Measurements from ENCODE around the gene CYBC1. TPM values are rescaled to one million over a fixed set of nuclear protein-coding genes. Genes with fewer than 3 reads are reported as not detected.

Gene CYBC1
- total and polyA plus RNA-seq, 2 of the 8 experiments (the other 6 are each of a cell fraction or from before 2014, with no cell fraction given) = 74.6 to 81.4 TPM

- no peak overlapping the region for H4K91ac ChIP-seq (replicated peaks; ENCODE audit: insufficient read length, low read length)
- no peak overlapping the region for H3K4ac ChIP-seq (replicated peaks; ENCODE audit: insufficient read length, low read depth, low read length)
- H4K20me1 ChIP-seq (replicated peaks in 1 of 2; ENCODE audit: control insufficient read depth in 1 of 2, insufficient read depth in 2 of 2, low read length in 2 of 2) = peaks cover 0 to 4% of the 10 kb centered on the region in 2 experiments
- H3K56ac ChIP-seq (replicated peaks; ENCODE audit: insufficient read length, low read depth, low read length) = no peak overlapping the region
- H3K9ac ChIP-seq (replicated peaks in 1 of 4; ENCODE audit: extremely low read depth in 1 of 4, low read depth in 3 of 4, low read length in 3 of 4) = no peak overlapping the region
- no peak for FAIRE-seq
- H4K8ac ChIP-seq (ENCODE audit: extremely low read depth, insufficient read depth, low read length) = no peak overlapping the region
- no peaks in the 10 kb centered on the region for H3K9me3 ChIP-seq (ENCODE audit: insufficient read depth in 2 of 2, low read depth in 1 of 2, low read length in 1 of 2)
- no peak overlapping the region for H2AK5ac ChIP-seq (ENCODE audit: low read depth, low read length)
- H2BK15ac ChIP-seq (ENCODE audit: low read length) = no peak overlapping the region
- H3K4me2 ChIP-seq (ENCODE audit: insufficient read depth in 1 of 2, low read depth in 2 of 2, low read length in 2 of 2) = no peak overlapping the region
- no peak for TF ChIP-seq SIRT6 (IDR thresholded peaks at IDR 0.05; ENCODE audit: low read length)
- TF ChIP-seq SP4 (IDR thresholded peaks at IDR 0.05; ENCODE audit: low read length) = no peak
- TF ChIP-seq TBP (IDR thresholded peaks at IDR 0.05; ENCODE audit: low read depth, low read length) = no peak
- TF ChIP-seq KDM5A (IDR thresholded peaks at IDR 0.05; ENCODE audit: low read length) = no peak
- TF ChIP-seq ATF3 (IDR thresholded peaks at IDR 0.05; ENCODE audit: insufficient read depth, low read depth, low read length) = no peak
- no peak overlapping the region for H3K18ac ChIP-seq (ENCODE audit: extremely low read depth, low read length)
- no peak overlapping the region for H3K4me3 ChIP-seq (ENCODE audit: extremely low read depth in 1 of 4, insufficient read depth in 2 of 4, low read depth in 3 of 4, low read length in 4 of 4)
- no peak overlapping the region for H3K27ac ChIP-seq (ENCODE audit: low read depth, low read length)
- no peak overlapping the region for H3K23ac ChIP-seq (ENCODE audit: insufficient read length)
- H3K79me2 ChIP-seq (ENCODE audit: control insufficient read depth in 1 of 2, insufficient read depth in 2 of 2, low read length in 2 of 2) = no peaks in the 10 kb centered on the region
- POLR2A ChIA-PET (ENCODE audit: partially characterized antibody) = interaction anchor here (0.9 to 1.4 kb wide), 3 partner anchors 10 to 91 kb away, joined by 3 to 4 read pairs (median 3); no protein-coding TSS in a partner anchor
- 90% methylated on average over 13 of the region's 13 CpGs; no CpG with 5 or more reads in 1 of the 2 experiments for WGBS, 2 experiments (ENCODE audit: extremely low coverage in 1 of 2, insufficient coverage in 1 of 2, insufficient read length in 1 of 2, insufficient replicate concordance in 2 of 2, low coverage in 1 of 2, low lambda C conversion rate in 2 of 2, missing lambda C conversion rate in 1 of 2)
- H3K36me3 ChIP-seq (ENCODE audit: control insufficient read depth in 2 of 4, insufficient read depth in 4 of 4, low read length in 3 of 4) = peaks cover 0 to 5% (median 2%) of the 10 kb centered on the region in 4 experiments; a peak in 2 of 8 replicates
- H3K79me1 ChIP-seq (ENCODE audit: low read depth, low read length) = no peaks in the 10 kb centered on the region
- H2BK12ac ChIP-seq (ENCODE audit: low read depth, low read length) = no peak overlapping the region
- no peak overlapping the region for H4K5ac ChIP-seq (ENCODE audit: insufficient read length, low read depth, low read length)
- no peak overlapping the region for H2BK5ac ChIP-seq (ENCODE audit: low read depth, low read length)
- H3K14ac ChIP-seq (ENCODE audit: insufficient read length) = no peak overlapping the region
- no peaks in the 10 kb centered on the region for H3K4me1 ChIP-seq (replicated peaks in 1 of 4; ENCODE audit: control insufficient read depth in 3 of 4, insufficient read depth in 4 of 4, low read length in 3 of 4)
- no peaks in the 10 kb centered on the region for H3K27me3 ChIP-seq (replicated peaks in 1 of 4; ENCODE audit: control insufficient read depth in 3 of 4, extremely low read depth in 1 of 4, insufficient read depth in 3 of 4, low read length in 3 of 4)
- DNase-seq (ENCODE audit: low read depth in 1 of 2, low spot score in 2 of 2) = no peak
- H2BK20ac ChIP-seq (ENCODE audit: low read length) = no peak overlapping the region
- CTCF ChIA-PET (ENCODE audit: partially characterized antibody) = interaction anchor here (0.8 to 1.9 kb wide), 6 partner anchors 11 to 49 kb away, joined by 3 to 7 read pairs (median 4); no protein-coding TSS in a partner anchor
- H3K23me2 ChIP-seq (ENCODE audit: low read depth, low read length) = no peaks in the 10 kb centered on the region
- H2AFZ ChIP-seq (ENCODE audit: low read length) = no peak overlapping the region
- no peak overlapping the region for H2BK120ac ChIP-seq (replicated peaks; ENCODE audit: low read depth, low read length)
Observed at GRCh38 chr17:82399041-82399441, 51.5 kb downstream of the CYBC1 start.

Data from H1 (cell line).